K562 (cell line): Measurements from ENCODE around the gene OR4E2. TPM values are rescaled to one million over a fixed set of nuclear protein-coding genes. Genes with fewer than 3 reads are reported as not detected.

Source experiments
- ATAC-seq: fragments of 200-7000 bp; cut with Tn5 transposase; 3 replicates; pipeline ENCODE4 v1.9.1; 2020; ENCODE audit warnings: moderate library complexity
- BruUV-seq: library from RNA; stranded (reverse); fragments of 400-500 nt; replicated peaks from 2 replicates; lab custom pipeline; 2021; lab: Mats Ljungman, UMichigan
- CTCF ChIA-PET: fragments of 300-600 bp; formaldehyde crosslinking; extraction: SDS; loops from one replicate; lab custom pipeline; 2021; ENCODE audit warnings: low intra/inter-chr PET ratio; lab: Yijun Ruan, JAX
- POLR2A ChIA-PET: fragments of 300-600, 350-650 bp; sonication (Branson Sonifier 250); formaldehyde crosslinking; extraction: SDS; loops from one replicate; lab custom pipeline; 2021; ENCODE audit warnings: antibody characterized with exemption, inconsistent platforms; lab: Yijun Ruan, JAX
- DNase-seq, 4 experiments: peaks; one replicate each; pipeline versions ENCODE4 v3.0.0 to v3.0.0-alpha.2; 2011 to 2018; ENCODE audit warnings: low spot score in 3 of 4, mixed read lengths in 3 of 4; ENCODE audit errors: extremely low read depth in 1 of 4
- FAIRE-seq: peaks from 2 replicates; lab custom pipeline; 2011; peaks lifted over from hg19 to GRCh38; lab: Jason Lieb, UNC
- H2AFZ ChIP-seq: 2 replicates; pipeline ENCODE4 v1.6.0; 2011; ENCODE audit warnings: low read depth, low read length, control low read depth, inconsistent platforms
- H3K27ac ChIP-seq: fragments of 200-600 bp; 3 replicates; pipeline ENCODE4 v1.8.0; 2011; ENCODE audit warnings: low read depth, mild to moderate bottlenecking, control low read depth, inconsistent platforms, low read length, moderate library complexity, mixed read lengths; ENCODE audit errors: extremely low read depth
- H3K27me3 ChIP-seq, 2 experiments: fragments of 300-600 bp in 1 of 2; 2 replicates in 1 of 2; 3 replicates in 1 of 2; pipeline versions ENCODE4 v1.6.0 to v1.8.0; 2011; ENCODE audit warnings: inconsistent platforms in 2 of 2, low read length in 2 of 2, mild to moderate bottlenecking in 1 of 2, mixed read lengths in 1 of 2, moderate library complexity in 1 of 2; ENCODE audit not compliant: control insufficient read depth in 2 of 2, insufficient read depth in 2 of 2
- H3K36me3 ChIP-seq: fragments of 300-600 bp; 3 replicates; pipeline ENCODE4 v1.8.0; 2011; ENCODE audit warnings: mild to moderate bottlenecking, low read length, inconsistent platforms; ENCODE audit not compliant: control insufficient read depth, insufficient read depth
- H3K4me1 ChIP-seq, 2 experiments: fragments of 200-600 bp in 1 of 2; replicated peaks in 1 of 2; 2 replicates in 1 of 2; 3 replicates in 1 of 2; pipeline versions ENCODE4 v1.5.1 to v1.8.0; 2011; ENCODE audit warnings: inconsistent platforms in 2 of 2, low read length in 2 of 2, mild to moderate bottlenecking in 1 of 2, mixed read lengths in 1 of 2, moderate library complexity in 1 of 2; ENCODE audit not compliant: control insufficient read depth in 2 of 2, insufficient read depth in 2 of 2
- H3K4me2 ChIP-seq: 2 replicates; pipeline ENCODE4 v1.6.1; 2011; ENCODE audit warnings: low read length, control low read depth, inconsistent platforms, mixed read lengths; ENCODE audit not compliant: insufficient read depth
- H3K4me3 ChIP-seq: fragments of 200-600 bp; sonication (generic), shearing (Covaris generic); 2 replicates; pipeline ENCODE4 v1.5.1; 2016; ENCODE audit warnings: control low read depth, inconsistent platforms
- H3K79me2 ChIP-seq: fragments of 200-600 bp; 3 replicates; pipeline ENCODE4 v1.8.0; 2011; ENCODE audit warnings: low read length, inconsistent platforms; ENCODE audit not compliant: control insufficient read depth, insufficient read depth
- H3K9ac ChIP-seq, 2 experiments: 2 replicates each; pipeline versions ENCODE4 v1.6.0 to v1.6.1; 2011; ENCODE audit warnings: low read depth in 2 of 2, low read length in 2 of 2, control low read depth in 1 of 2, inconsistent platforms in 1 of 2, mild to moderate bottlenecking in 1 of 2, mixed read lengths in 1 of 2; ENCODE audit not compliant: insufficient read depth in 1 of 2
- H3K9me1 ChIP-seq: one replicate; pipeline ENCODE4 v1.6.0; 2011; ENCODE audit warnings: inconsistent platforms, mild to moderate bottlenecking, low read length, moderate library complexity; ENCODE audit not compliant: control insufficient read depth, insufficient read depth
- H3K9me3 ChIP-seq: replicated peaks from 2 replicates; pipeline ENCODE4 v1.5.1; 2011; ENCODE audit warnings: low read depth, low read length, inconsistent platforms; ENCODE audit not compliant: control insufficient read depth, insufficient read depth
- H4K20me1 ChIP-seq: replicated peaks from 2 replicates; pipeline ENCODE4 v1.6.1; 2011; ENCODE audit warnings: low read length, inconsistent platforms, mixed read lengths; ENCODE audit not compliant: control insufficient read depth, insufficient read depth
- BACH1 ChIP-seq: fragments of 200-800 bp; sonication (Bioruptor generic); IDR thresholded peaks from 2 replicates; pipeline ENCODE4 v1.6.1; 2016; ENCODE audit warnings: missing genetic modification characterization, missing compliant biosample characterization
- GATAD2B ChIP-seq: fragments of 450-650 bp; IDR thresholded peaks from 2 replicates; pipeline ENCODE4 v1.6.1; 2017; ENCODE audit warnings: mild to moderate bottlenecking, borderline replicate concordance
- MCM3 ChIP-seq: fragments of 450-650 bp; IDR thresholded peaks from 2 replicates; pipeline ENCODE4 v1.6.1; 2016
- MEIS2 ChIP-seq: fragments of 450-650 bp; IDR thresholded peaks from 2 replicates; pipeline ENCODE4 v1.6.1; 2014; ENCODE audit warnings: mild to moderate bottlenecking; ENCODE audit not compliant: partially characterized antibody
- NR2C2 ChIP-seq, 2 experiments: fragments of 200-800 bp in 1 of 2; sonication (Bioruptor generic) in 1 of 2; sonication (generic) in 1 of 2; formaldehyde crosslinking in 1 of 2; IDR thresholded peaks; 2 replicates each; pipeline versions ENCODE4 v1.6.1 to v1.8.0; 2016 to 2022; ENCODE audit warnings: mild to moderate bottlenecking in 1 of 2, missing compliant biosample characterization in 1 of 2, missing genetic modification characterization in 1 of 2, missing genetic modification reagents in 1 of 2
- PHF21A ChIP-seq: fragments of 450-650 bp; IDR thresholded peaks from 2 replicates; pipeline ENCODE4 v1.6.1; 2017; ENCODE audit warnings: low read depth, borderline replicate concordance
- ZNF239 ChIP-seq: fragments of 250-450 bp; sonication (Bioruptor Pico); IDR thresholded peaks from 2 replicates; pipeline ENCODE4 v1.4.0; 2020; ENCODE audit warnings: mild to moderate bottlenecking
- ZNF274 ChIP-seq: IDR thresholded peaks from 2 replicates; pipeline ENCODE4 v1.6.1; 2011; ENCODE audit warnings: low read depth, mild to moderate bottlenecking, low read length, moderate library complexity, borderline replicate concordance
- ZNF41 ChIP-seq: fragments of 250-450 bp; sonication (Bioruptor Pico); conservative IDR thresholded peaks from 2 replicates; pipeline ENCODE4 v1.4.0; 2020; ENCODE audit warnings: mild to moderate bottlenecking
- WGBS: fragments of 100-300 bp; shearing (Covaris generic); methylation state at CpG from one replicate; pipeline ENCODE4 v1.1.6; 2016; ENCODE audit warnings: low coverage, mixed read lengths; ENCODE audit not compliant: insufficient coverage; ENCODE audit errors: missing lambda C conversion rate; 5-methylcytosine and 5-hydroxymethylcytosine counted together
- in situ Hi-C: fragments of 300-500 bp; cut with MboI; formaldehyde crosslinking; loops from 4 replicates; pipeline ENCODE4 v1.15.0; 2018; ENCODE audit warnings: inconsistent platforms, mixed read lengths
- intact Hi-C: fragments of 100-400 bp; cut with micrococcal nuclease; formaldehyde crosslinking; loops from 2 replicates; pipeline ENCODE4 v1.14.2; 2022
- polyA plus RNA-seq, 8 experiments: library from polyadenylated mRNA; depleted of rRNA in 4 of 8; stranded (reverse) in 5 of 8; unstranded in 3 of 8; fragments of >200 nt; fragmentation: Nextera tagmentation in 2 of 8; fragmentation: Illumina TruSeq in 1 of 8; extraction: Ambion mirVana in 2 of 8; extraction: Trizol in 1 of 8; gene quantifications; 2 replicates each; pipeline versions ENCODE4 v1.2.1 to v1.2.3, GENCODE V29; 2011 to 2014; ENCODE audit warnings: inconsistent platforms in 1 of 8, missing spikeins in 1 of 8
- total RNA-seq, 7 experiments: library from RNA; depleted of rRNA in 6 of 7; stranded (reverse); fragments of >200 nt in 6 of 7; fragmentation: Illumina TruSeq in 2 of 7; extraction: Trizol in 2 of 7; gene quantifications; 2 replicates each; pipeline versions ENCODE4 v1.2.1 to v1.2.3, GENCODE V29; 2011 to 2021; ENCODE audit warnings: low replicate concordance in 1 of 7
- TF ChIP-seq, protein P1 (sequence below), 3 experiments: IDR thresholded peaks in 2 of 3; conservative IDR thresholded peaks in 1 of 3; 2 replicates each; pipeline ENCODE4 v1.5.1; 2011 to 2012; ENCODE audit warnings: low read length in 3 of 3, mild to moderate bottlenecking in 3 of 3, control low read depth in 2 of 3, improper control_type of control experiment in 1 of 3, inconsistent platforms in 1 of 3, low read depth in 1 of 3, mixed read lengths in 1 of 3, moderate library complexity in 1 of 3; ENCODE audit not compliant: insufficient read depth in 2 of 3
- TF ChIP-seq, protein P2 (sequence below): IDR thresholded peaks from 3 replicates; pipeline ENCODE4 v1.6.1; 2011; ENCODE audit warnings: borderline replicate concordance, mild to moderate bottlenecking; ENCODE audit not compliant: insufficient read length, insufficient read depth
- TF ChIP-seq, protein P3 (sequence below): sonication (generic); formaldehyde crosslinking; IDR thresholded peaks from 2 replicates; pipeline ENCODE4 v1.8.0; 2023; ENCODE audit warnings: missing genetic modification reagents, mild to moderate bottlenecking, borderline replicate concordance
- TF ChIP-seq, protein P4 (sequence below): fragments of 450-650 bp; formaldehyde crosslinking; conservative IDR thresholded peaks from 2 replicates; pipeline ENCODE4 v1.4.0; 2022; ENCODE audit warnings: mild to moderate bottlenecking, missing genetic modification characterization

OR4E2 gene
- total and polyA plus RNA-seq, 9 of the 15 experiments (the other 6 are each of a cell fraction or from before 2014, with no cell fraction given) = not detected

DNA sequence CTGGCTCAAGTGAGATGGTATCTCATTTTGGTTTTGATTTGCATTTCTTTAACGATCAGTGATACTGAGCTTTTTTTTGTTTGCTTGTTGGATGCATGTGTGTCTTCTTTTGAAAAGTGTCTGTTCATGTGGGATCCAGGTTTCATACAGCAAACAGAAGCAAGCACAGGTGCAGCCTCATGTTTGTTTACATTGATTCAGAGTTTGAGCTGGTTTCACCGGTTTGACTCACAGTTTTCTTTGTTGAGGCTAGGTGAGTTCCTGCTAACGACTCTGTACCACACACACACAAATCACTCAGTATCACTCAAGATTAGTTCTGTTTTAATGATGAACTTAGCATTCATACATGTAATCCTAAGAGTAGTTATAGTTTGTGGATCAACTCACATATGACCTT is 22.6 kb upstream of the OR4E2 start:
- BruUV-seq = no TSS peak
- Histone ChIP-seq H3K27me3 (peaks cover 0 to 4% of the 10 kb centered on the region in 2 experiments; a peak in 2 of 5 replicates), H3K79me2 (no peaks in the 10 kb centered on the region), H3K9ac (no peak overlapping the region), H3K4me3 (no peak overlapping the region), H3K27ac (no peak overlapping the region), H3K9me3 (no peaks in the 10 kb centered on the region), H3K4me1 (no peaks in the 10 kb centered on the region; a peak in 1 of 5 replicates), H2AFZ (no peak overlapping the region), H3K9me1 (no peaks in the 10 kb centered on the region), H4K20me1 (no peaks in the 10 kb centered on the region), H3K36me3 (no peaks in the 10 kb centered on the region), H3K4me2 (no peak overlapping the region)
- CTCF ChIA-PET = no interaction called here
- POLR2A ChIA-PET = no interaction called here
- WGBS = 9% methylated on average over 3 of the region's 3 CpGs
- ATAC-seq (no peak), FAIRE-seq (no peak), DNase-seq (no peak)
- intact Hi-C loops (no loop called here), in situ Hi-C loops (no loop called here)
- TF ChIP-seq GATAD2B (no peak), ZNF274 (no peak), ZNF41 (CRISPR knock-in tag) (no peak), MEIS2 (no peak), ZNF239 (CRISPR knock-in tag) (no peak), NR2C2 (CRISPR knock-in tag; IDR thresholded peaks at IDR 0.05) (no peak), NR2C2 (tag; IDR thresholded peaks at IDR 0.05) (no peak), MCM3 (no peak), BACH1 (no peak), PHF21A (no peak)
- TF ChIP-seq, protein P1, sequence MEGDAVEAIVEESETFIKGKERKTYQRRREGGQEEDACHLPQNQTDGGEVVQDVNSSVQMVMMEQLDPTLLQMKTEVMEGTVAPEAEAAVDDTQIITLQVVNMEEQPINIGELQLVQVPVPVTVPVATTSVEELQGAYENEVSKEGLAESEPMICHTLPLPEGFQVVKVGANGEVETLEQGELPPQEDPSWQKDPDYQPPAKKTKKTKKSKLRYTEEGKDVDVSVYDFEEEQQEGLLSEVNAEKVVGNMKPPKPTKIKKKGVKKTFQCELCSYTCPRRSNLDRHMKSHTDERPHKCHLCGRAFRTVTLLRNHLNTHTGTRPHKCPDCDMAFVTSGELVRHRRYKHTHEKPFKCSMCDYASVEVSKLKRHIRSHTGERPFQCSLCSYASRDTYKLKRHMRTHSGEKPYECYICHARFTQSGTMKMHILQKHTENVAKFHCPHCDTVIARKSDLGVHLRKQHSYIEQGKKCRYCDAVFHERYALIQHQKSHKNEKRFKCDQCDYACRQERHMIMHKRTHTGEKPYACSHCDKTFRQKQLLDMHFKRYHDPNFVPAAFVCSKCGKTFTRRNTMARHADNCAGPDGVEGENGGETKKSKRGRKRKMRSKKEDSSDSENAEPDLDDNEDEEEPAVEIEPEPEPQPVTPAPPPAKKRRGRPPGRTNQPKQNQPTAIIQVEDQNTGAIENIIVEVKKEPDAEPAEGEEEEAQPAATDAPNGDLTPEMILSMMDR (IDR thresholded peaks at IDR 0.05 in 2 of 3, conservative IDR thresholded peaks at IDR 0.05 in 1 of 3; ENCODE audit: insufficient read depth in 2 of 3, low read depth in 1 of 3, low read length in 3 of 3) = no peak
- TF ChIP-seq, protein P2, sequence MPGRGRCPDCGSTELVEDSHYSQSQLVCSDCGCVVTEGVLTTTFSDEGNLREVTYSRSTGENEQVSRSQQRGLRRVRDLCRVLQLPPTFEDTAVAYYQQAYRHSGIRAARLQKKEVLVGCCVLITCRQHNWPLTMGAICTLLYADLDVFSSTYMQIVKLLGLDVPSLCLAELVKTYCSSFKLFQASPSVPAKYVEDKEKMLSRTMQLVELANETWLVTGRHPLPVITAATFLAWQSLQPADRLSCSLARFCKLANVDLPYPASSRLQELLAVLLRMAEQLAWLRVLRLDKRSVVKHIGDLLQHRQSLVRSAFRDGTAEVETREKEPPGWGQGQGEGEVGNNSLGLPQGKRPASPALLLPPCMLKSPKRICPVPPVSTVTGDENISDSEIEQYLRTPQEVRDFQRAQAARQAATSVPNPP = no peak
- TF ChIP-seq, protein P3, sequence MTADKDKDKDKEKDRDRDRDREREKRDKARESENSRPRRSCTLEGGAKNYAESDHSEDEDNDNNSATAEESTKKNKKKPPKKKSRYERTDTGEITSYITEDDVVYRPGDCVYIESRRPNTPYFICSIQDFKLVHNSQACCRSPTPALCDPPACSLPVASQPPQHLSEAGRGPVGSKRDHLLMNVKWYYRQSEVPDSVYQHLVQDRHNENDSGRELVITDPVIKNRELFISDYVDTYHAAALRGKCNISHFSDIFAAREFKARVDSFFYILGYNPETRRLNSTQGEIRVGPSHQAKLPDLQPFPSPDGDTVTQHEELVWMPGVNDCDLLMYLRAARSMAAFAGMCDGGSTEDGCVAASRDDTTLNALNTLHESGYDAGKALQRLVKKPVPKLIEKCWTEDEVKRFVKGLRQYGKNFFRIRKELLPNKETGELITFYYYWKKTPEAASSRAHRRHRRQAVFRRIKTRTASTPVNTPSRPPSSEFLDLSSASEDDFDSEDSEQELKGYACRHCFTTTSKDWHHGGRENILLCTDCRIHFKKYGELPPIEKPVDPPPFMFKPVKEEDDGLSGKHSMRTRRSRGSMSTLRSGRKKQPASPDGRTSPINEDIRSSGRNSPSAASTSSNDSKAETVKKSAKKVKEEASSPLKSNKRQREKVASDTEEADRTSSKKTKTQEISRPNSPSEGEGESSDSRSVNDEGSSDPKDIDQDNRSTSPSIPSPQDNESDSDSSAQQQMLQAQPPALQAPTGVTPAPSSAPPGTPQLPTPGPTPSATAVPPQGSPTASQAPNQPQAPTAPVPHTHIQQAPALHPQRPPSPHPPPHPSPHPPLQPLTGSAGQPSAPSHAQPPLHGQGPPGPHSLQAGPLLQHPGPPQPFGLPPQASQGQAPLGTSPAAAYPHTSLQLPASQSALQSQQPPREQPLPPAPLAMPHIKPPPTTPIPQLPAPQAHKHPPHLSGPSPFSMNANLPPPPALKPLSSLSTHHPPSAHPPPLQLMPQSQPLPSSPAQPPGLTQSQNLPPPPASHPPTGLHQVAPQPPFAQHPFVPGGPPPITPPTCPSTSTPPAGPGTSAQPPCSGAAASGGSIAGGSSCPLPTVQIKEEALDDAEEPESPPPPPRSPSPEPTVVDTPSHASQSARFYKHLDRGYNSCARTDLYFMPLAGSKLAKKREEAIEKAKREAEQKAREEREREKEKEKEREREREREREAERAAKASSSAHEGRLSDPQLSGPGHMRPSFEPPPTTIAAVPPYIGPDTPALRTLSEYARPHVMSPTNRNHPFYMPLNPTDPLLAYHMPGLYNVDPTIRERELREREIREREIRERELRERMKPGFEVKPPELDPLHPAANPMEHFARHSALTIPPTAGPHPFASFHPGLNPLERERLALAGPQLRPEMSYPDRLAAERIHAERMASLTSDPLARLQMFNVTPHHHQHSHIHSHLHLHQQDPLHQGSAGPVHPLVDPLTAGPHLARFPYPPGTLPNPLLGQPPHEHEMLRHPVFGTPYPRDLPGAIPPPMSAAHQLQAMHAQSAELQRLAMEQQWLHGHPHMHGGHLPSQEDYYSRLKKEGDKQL (CRISPR knock-in tag) = no peak
- TF ChIP-seq, protein P4, sequence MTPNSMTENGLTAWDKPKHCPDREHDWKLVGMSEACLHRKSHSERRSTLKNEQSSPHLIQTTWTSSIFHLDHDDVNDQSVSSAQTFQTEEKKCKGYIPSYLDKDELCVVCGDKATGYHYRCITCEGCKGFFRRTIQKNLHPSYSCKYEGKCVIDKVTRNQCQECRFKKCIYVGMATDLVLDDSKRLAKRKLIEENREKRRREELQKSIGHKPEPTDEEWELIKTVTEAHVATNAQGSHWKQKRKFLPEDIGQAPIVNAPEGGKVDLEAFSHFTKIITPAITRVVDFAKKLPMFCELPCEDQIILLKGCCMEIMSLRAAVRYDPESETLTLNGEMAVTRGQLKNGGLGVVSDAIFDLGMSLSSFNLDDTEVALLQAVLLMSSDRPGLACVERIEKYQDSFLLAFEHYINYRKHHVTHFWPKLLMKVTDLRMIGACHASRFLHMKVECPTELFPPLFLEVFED (CRISPR knock-in tag) = no peak
